ENCODE results near the gene SIGLEC15.

DNA sequence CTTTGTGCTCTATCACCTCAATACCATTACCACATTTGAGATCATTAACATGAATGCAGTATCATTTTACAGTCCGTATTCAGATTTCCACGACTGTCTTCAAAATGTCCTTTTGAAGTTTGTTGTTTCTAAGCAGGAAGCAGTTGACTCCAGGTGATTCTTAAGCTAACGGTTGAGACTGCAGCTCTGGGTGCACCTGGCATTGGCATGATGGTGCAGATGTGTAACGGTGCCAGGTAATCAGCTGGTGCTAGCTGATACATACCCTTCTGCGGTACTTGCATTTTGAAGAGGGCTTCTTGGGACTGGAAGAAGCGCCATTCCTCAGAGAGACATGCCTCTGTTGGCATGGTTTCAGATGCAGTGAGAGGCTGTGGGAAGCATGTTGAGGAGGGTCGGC is 19.5 kb downstream of the SIGLEC15 start:
- TF ChIP-seq, protein P1, sequence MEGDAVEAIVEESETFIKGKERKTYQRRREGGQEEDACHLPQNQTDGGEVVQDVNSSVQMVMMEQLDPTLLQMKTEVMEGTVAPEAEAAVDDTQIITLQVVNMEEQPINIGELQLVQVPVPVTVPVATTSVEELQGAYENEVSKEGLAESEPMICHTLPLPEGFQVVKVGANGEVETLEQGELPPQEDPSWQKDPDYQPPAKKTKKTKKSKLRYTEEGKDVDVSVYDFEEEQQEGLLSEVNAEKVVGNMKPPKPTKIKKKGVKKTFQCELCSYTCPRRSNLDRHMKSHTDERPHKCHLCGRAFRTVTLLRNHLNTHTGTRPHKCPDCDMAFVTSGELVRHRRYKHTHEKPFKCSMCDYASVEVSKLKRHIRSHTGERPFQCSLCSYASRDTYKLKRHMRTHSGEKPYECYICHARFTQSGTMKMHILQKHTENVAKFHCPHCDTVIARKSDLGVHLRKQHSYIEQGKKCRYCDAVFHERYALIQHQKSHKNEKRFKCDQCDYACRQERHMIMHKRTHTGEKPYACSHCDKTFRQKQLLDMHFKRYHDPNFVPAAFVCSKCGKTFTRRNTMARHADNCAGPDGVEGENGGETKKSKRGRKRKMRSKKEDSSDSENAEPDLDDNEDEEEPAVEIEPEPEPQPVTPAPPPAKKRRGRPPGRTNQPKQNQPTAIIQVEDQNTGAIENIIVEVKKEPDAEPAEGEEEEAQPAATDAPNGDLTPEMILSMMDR (IDR thresholded peaks at IDR 0.05): no peak
- no peak for TF ChIP-seq POLR2A (IDR thresholded peaks at IDR 0.05; ENCODE audit: low read length)
- TF ChIP-seq MAZ (IDR thresholded peaks at IDR 0.05; ENCODE audit: borderline replicate concordance, low read depth, low read length): no peak
- TF ChIP-seq CBX2 (IDR thresholded peaks at IDR 0.05; ENCODE audit: borderline replicate concordance, low read depth): no peak
